Skin of body (tissue), 2 donors: ENCODE data around the gene MS4A10. TPM values are rescaled to one million over a fixed set of nuclear protein-coding genes. Genes with fewer than 3 reads are reported as not detected.
A peak's percentile ranks its signal among the peaks of the same experiment; 100 is the strongest.

Experiments
- DNase-seq: peaks from one replicate; lab custom pipeline; 2025; lab: John Stamatoyannopoulos, UW
- total RNA-seq: library from RNA; depleted of rRNA; stranded (reverse); fragments of >200 nt; gene quantifications from one replicate; pipeline ENCODE4 v1.2.3, GENCODE V29; 2014

MS4A10 gene
- total RNA-seq, 1 donor from 2014 or later, result not detected

- DNase-seq, result peak; percentile 17
Observed at GRCh38 chr11:60786811-60787567, 1.9 kb downstream of the MS4A10 start.

GRCh38 chr11:60788401-60789125 lies 3.4 kb downstream of the MS4A10 start:
- DNase-seq, result no peak

GRCh38 chr11:60790726-60791125 lies 5.6 kb downstream of the MS4A10 start:
- no peak for DNase-seq

- no peak for DNase-seq
Observed at GRCh38 chr11:60791153-60791933, 6.2 kb downstream of the MS4A10 start.

GRCh38 chr11:60792521-60792920 lies 7.4 kb downstream of the MS4A10 start:
- no peak for DNase-seq

- DNase-seq, result no peak
Observed at GRCh38 chr11:60795291-60795690, 10.2 kb downstream of the MS4A10 start.

GRCh38 chr11:60797846-60798630 lies 12.9 kb downstream of the MS4A10 start:
- no peak for DNase-seq

GRCh38 chr11:60798631-60799030 lies 13.5 kb downstream of the MS4A10 start:
- no peak for DNase-seq

GRCh38 chr11:60801194-60801593 lies 16.1 kb downstream of the MS4A10 start:
- no peak for DNase-seq

GRCh38 chr11:60803273-60803936 lies 18.3 kb downstream of the MS4A10 start:
- DNase-seq, result no peak

- DNase-seq, result no peak
Observed at GRCh38 chr11:60809249-60809648, 24.1 kb downstream of the MS4A10 start.

- no peak for DNase-seq
Observed at GRCh38 chr11:60809691-60810090, 24.6 kb downstream of the MS4A10 start.

- DNase-seq, result no peak
Observed at GRCh38 chr11:60810151-60810550, 25.0 kb downstream of the MS4A10 start.

- no peak for DNase-seq
Observed at GRCh38 chr11:60810569-60810968, 25.4 kb downstream of the MS4A10 start.

- DNase-seq, result no peak
Observed at GRCh38 chr11:60813324-60813723, 28.2 kb downstream of the MS4A10 start.

- no peak for DNase-seq
Observed at GRCh38 chr11:60814112-60814511, 29.0 kb downstream of the MS4A10 start.

GRCh38 chr11:60816590-60817157 lies 31.5 kb downstream of the MS4A10 start:
- no peak for DNase-seq

GRCh38 chr11:60818057-60818456 lies 32.9 kb downstream of the MS4A10 start:
- DNase-seq, result no peak

- no peak for DNase-seq
Observed at GRCh38 chr11:60821827-60822599, 36.9 kb downstream of the MS4A10 start.
